ENCODE data around the gene SPTBN5. TPM values are rescaled to one million over a fixed set of nuclear protein-coding genes. Genes with fewer than 3 reads are reported as not detected.

The SPTBN5 gene
- total RNA-seq, 1 donor from 2014 or later = 1.7 TPM

GRCh38 chr15:41926185-41927056, 32.6 kb upstream of the SPTBN5 start:
- DNase-seq = no peak

GRCh38 chr15:41925086-41925608, 31.3 kb upstream of the SPTBN5 start:
- DNase-seq = no peak

DNA sequence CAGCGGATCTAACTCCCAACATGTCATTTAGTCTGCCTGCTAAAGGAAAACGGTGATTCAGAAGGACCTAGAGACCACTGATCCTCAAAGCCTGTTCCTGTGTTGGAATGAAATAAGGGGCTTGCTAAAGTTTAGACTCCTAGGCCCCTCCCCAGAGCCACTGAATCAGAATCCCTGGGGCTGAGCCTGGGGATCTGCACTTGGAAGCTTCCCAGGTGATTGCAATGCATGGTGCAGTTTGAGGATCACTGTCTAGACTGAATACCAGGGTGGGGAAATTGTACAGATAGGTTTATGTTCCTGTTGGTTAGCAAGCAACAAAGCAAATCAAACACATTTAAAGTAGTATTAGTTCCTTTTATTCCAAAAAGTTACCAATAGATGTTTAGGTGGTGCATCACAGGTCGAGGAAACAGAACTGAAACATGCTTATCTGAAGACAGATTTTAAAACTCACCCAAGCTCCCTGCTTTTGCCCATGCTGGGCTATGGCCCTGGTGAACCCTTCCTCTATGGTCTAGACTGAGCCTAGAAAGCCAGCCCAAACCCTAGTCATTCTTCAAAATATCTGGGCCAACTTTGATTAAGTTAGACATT, 29.6 kb upstream of the SPTBN5 start:
- DNase-seq = no peak

GRCh38 chr15:41922353-41922752, 28.5 kb upstream of the SPTBN5 start:
- no peak for DNase-seq

GRCh38 chr15:41921639-41922038, 27.8 kb upstream of the SPTBN5 start:
- no peak for DNase-seq

GRCh38 chr15:41921167-41921566, 27.3 kb upstream of the SPTBN5 start:
- DNase-seq = no peak

DNA sequence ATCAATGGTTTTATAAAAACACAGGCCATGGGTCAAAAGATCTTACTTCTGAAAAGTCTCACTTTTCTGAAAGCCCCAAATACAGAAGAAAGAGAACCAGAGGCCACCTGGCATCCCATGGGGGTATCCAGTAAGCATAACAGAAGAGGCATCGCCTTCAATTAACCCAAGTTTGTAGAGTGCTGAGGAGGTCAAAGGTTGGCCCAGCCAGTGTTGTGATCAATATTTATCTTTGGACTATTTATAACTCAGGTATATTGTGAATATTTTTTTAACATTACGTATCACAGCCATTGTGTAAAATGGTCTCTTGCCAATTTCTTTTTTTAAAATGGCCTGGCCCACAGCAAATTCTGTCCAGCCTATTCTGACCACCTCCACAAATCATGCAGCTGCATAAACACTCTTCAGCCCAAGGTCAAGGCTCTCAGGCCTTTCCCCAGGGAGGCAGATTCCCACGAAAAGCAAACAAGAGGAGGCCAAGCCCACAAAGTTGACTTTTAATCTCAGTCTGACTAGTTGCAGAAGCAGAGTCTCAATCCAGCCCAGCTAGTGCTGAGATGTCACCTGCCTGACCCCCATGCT, 26.2 kb upstream of the SPTBN5 start:
- DNase-seq = no peak

DNA sequence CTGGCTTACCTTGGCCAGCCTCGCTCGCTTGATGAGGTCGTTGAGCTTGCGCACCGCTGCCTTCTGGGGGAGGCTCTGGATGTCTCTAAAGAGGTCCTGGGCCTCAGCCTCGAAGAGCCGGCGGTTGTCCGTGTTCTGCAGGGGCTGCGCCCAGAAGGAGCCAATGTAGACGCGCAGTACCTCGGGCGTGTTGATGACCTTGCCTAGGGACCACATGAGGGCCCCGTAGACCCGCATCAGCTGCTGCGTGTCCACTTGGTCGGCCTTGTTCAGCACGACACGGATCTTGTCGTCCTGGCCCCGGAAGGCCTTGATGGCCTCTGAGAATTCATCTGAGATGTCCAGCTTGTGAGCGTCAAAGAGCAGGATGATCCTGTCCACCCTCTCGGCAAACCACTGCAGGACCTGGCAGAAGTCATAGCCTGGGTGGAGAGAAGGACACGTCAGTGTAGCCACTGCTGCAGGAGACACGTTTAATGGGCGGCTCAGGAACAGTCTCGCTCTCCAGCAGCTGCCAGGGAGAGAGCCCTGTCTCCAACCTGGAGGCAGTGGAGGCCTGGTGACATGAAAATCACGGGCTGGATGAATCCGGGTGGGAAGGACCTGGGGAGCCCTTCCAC, 25.5 kb upstream of the SPTBN5 start:
- no peak for DNase-seq

GRCh38 chr15:41918506-41919126, 24.8 kb upstream of the SPTBN5 start:
- DNase-seq = no peak

DNA sequence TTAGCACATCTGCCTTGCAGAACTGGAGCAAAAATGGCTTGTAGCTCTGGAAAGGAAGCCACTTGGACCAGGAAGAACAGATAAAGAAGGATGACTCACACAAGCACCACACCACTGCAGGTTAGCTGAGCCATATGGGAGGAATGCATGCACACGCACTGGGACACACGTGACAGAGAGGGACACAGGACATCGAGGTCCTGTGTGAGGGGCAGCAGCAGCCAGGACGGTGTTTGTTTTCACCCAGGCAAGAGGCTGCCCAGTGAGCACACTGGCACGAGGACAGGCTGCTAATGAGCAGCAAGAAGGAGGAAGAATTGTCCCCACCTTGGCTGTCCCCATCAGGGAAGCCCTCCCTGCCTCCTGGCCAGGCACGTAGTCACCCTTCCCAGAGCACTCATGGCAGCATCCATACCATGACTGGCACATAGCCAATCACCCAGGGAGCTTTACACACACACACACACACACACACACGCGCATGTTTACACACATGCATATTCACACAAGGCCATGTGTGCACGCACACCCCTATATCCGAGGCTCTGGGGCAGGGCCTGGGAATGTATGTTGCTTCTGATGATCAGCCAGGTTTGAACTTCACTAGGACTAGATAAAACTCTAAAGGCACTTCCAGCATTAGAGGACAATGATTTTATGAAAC, 24.0 kb upstream of the SPTBN5 start:
- DNase-seq = no peak

GRCh38 chr15:41915255-41915994, 21.6 kb upstream of the SPTBN5 start:
- no peak for DNase-seq

DNA sequence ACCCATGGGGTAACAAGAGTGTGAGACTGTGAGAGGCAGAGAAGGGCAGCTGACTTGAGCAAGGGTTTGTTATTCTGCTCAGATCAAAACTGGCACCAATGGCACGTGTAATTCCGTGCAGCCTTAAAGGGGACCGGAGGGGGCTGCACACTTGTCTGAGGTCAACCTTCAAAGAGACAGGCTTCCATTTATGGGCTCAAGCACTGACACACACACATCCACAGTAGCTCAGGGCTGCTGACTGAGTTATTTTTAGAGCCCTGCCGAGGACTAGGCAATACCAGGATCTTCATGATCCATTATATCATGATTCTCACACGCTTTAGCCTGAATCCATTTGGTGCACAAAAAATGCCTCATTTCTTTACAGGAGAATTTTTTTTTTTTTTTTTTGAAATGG, 20.6 kb upstream of the SPTBN5 start:
- DNase-seq = no peak

DNA sequence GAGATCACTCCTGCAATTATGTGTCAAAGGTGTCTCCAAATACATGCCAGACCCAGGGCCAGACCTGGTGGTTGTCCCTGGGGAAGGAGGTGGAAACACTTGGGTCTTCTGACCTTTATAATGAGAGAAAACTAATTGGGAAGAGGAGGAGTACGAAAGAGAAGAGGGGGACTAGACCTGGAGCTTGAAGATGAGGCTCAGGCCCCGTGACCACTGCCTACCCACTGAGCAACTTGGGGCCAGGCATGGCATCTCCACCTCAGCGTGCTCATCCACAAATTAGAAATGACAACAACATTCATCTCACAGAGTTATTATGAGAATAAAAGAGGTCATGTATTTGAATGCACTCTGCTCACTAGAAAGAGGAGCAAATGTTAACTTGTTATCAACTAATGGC, 19.4 kb upstream of the SPTBN5 start:
- no peak for DNase-seq

- DNase-seq = no peak
These were observed 18.0 kb upstream of the SPTBN5 start for GRCh38 chr15:41911691-41912345.

DNA sequence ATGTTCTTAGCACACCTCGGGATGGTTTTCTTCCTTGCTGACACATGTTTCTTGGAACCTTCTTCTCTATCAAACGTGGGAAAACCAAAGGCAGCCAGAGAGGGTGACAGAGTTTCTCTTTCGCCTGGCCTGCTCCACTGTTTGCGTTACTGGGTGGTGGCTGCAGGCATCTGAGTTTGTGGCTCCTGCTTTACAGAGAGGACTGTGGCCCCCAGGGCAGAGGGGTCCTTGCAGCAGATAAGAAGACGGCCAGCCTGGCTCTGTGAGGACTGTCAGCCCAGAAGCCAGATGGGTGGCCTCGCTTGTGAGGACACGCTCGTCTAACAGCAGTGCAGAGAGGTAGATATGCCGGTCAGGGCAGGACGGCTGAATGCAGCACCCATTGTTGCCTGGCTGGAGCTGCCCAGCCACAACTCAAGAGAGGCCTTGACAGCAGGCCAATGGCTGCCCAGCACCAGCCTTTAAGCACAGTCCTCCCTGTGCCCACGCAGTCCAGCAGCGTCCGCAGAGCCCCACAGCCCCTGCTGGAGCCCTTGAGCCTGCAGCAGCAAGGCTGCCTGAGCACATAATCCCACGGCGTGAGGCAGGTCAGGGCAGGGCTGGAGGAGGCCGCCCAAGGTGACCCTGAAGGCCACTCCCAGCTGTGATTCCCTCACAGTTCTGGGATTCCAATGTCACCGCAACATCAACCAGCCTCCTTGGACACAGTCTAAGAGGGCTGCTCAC, 15.0 kb upstream of the SPTBN5 start:
- no peak for DNase-seq

DNA sequence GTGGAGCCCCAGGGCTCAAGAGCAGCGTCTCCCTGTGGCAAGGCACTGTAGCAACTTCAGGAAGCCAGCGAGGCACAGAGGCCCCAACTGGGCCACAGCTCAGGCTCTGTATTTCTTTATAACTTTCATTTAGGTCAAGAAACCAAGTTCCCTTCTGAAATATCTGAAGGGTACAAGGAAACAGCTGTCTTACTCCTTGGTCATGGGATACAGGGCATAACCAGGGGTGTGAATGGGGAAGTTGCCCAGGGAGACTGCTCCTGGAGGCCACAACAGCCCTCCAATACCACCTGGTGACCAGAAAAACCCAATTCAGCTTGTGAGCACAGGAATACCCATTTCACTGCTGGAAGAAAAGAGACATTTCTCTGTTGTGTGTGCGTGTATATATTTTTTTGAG, 13.3 kb upstream of the SPTBN5 start:
- DNase-seq = no peak

DNA sequence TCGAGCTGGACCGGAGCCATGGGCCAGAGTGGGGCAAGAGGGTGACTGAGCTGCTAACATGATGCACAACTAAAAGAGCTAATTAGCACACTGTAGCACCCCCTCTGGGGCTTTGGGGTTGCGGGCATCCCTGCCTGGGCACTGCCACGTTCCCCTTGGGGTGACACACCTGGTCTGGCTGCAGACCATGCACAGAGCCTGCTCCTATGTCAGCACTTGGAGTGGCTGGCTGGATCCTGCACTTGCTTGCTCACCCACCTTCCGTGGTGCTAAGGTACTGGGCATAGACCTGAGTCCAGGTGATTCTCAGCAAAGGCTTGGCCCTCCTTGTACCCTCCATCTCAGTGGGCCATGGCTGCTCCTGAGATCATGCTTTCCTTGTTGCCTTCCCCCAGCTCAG, 12.8 kb upstream of the SPTBN5 start:
- DNase-seq = no peak

DNA sequence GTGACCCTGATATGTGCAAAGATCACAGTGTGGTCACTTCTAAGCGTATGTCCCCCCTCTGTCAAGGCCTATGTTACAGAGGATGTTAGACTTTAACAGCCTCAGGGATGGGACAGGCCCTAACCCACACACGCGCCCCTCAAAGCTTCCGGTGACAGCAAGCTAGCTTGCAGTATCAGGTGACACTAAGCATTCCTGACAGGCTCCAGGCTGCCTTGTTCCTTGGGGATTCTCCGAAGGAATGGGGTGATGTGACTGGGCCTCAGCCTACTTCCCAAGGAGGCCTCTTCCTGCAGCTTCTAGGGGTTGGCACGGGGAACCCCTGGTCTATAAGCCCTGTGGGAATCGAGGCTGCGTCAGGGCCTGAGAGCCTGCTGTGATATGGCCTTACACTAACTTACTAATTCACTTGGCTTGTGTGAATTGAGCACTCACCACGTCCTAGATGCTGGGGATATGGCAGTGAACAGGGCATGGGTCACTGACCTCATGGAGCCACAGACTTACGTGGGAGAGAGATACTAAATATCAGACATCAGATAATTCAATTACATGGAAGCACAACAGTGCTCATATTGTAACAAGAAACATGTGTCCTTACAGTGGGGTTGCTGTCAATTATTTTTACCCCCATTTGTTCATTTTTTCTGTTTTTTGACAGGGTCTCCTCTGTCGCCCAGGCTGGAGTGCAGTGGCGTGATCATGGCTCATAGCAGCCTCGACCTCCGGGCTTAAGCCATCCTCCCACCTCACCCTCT, 11.4 kb upstream of the SPTBN5 start:
- DNase-seq = no peak

DNA sequence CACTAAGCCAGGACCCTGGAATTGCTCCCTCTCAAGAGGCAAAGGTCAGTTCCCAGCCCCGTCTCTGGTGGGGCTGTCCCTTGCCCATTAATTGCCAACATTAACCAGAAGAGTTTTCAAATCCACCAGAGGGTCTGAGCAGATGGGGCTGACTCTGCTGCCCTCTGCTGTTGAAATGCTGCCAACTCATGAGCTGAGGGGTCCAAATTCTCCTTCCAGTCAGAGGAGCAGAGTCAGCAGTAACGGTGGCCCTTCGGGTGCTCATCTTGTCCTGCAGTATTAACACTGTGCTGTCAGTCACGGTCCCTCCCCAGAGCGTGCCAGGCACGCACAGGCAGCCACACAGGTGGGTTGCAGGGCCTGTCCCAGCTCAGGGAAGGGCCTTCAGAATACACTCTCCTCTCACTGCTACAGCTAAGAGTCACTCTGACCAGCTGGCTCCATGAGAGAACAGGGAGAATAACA, 10.7 kb upstream of the SPTBN5 start:
- DNase-seq = peak; percentile 56

Data from skin of body (tissue), 2 donors.